Measurements from ENCODE around the gene URI1. TPM values are rescaled to one million over a fixed set of nuclear protein-coding genes. Genes with fewer than 3 reads are reported as not detected.

Gene URI1
- total RNA-seq, 1 donor from 2014 or later, result 53.9 TPM

- intact Hi-C loops (cut with micrococcal nuclease), result loop anchor here (1.0 to 2.0 kb wide), 2 partner anchors 22 to 236 kb away; no protein-coding TSS in a partner anchor
Measured at GRCh38 chr19:29966588-29967249, 24.7 kb downstream of the URI1 start.

GRCh38 chr19:29967623-29968022 is 25.6 kb downstream of the URI1 start:
- intact Hi-C loops (cut with micrococcal nuclease), result loop anchor here (1.0 to 2.0 kb wide), 2 partner anchors 23 to 237 kb away; no protein-coding TSS in a partner anchor

- intact Hi-C loops (cut with micrococcal nuclease), result no loop called here
Measured at GRCh38 chr19:29969891-29970290, 27.9 kb downstream of the URI1 start.

- intact Hi-C loops (cut with micrococcal nuclease), result no loop called here
Measured at GRCh38 chr19:29971002-29971401, 29.0 kb downstream of the URI1 start.

GRCh38 chr19:29971648-29972047 is 29.6 kb downstream of the URI1 start:
- intact Hi-C loops (cut with micrococcal nuclease), result no loop called here

- intact Hi-C loops (cut with micrococcal nuclease), result loop anchor here (5.0 kb wide), 1 partner anchor 1992 kb away; no protein-coding TSS in a partner anchor
Measured at GRCh38 chr19:29974701-29975100, 32.7 kb downstream of the URI1 start.

- intact Hi-C loops (cut with micrococcal nuclease), result loop anchor here (5.0 kb wide), 1 partner anchor 1994 kb away; no protein-coding TSS in a partner anchor
Measured at GRCh38 chr19:29976151-29976943, 34.3 kb downstream of the URI1 start.

- intact Hi-C loops (cut with micrococcal nuclease), result loop anchor here (5.0 kb wide), 1 partner anchor 1996 kb away; no protein-coding TSS in a partner anchor
Measured at GRCh38 chr19:29978080-29978479, 36.0 kb downstream of the URI1 start.

- intact Hi-C loops (cut with micrococcal nuclease), result no loop called here
Measured at GRCh38 chr19:29983568-29983967, 41.5 kb downstream of the URI1 start.

GRCh38 chr19:29985196-29985595 is 43.2 kb downstream of the URI1 start:
- intact Hi-C loops (cut with micrococcal nuclease), result no loop called here

GRCh38 chr19:29988351-29988750 is 46.3 kb downstream of the URI1 start:
- intact Hi-C loops (cut with micrococcal nuclease), result no loop called here

GRCh38 chr19:29992233-29992867 is 50.3 kb downstream of the URI1 start:
- intact Hi-C loops (cut with micrococcal nuclease), result no loop called here

GRCh38 chr19:29999490-29999889 is 57.5 kb downstream of the URI1 start:
- intact Hi-C loops (cut with micrococcal nuclease), result no loop called here

- intact Hi-C loops (cut with micrococcal nuclease), result no loop called here
Measured at GRCh38 chr19:30000862-30001261, 58.8 kb downstream of the URI1 start.

- intact Hi-C loops (cut with micrococcal nuclease), result no loop called here
Measured at GRCh38 chr19:30001301-30001700, 59.3 kb downstream of the URI1 start.

GRCh38 chr19:30001791-30002190 is 59.8 kb downstream of the URI1 start:
- intact Hi-C loops (cut with micrococcal nuclease), result no loop called here

GRCh38 chr19:30003866-30004265 is 61.8 kb downstream of the URI1 start:
- intact Hi-C loops (cut with micrococcal nuclease), result no loop called here

GRCh38 chr19:30004403-30004802 is 62.4 kb downstream of the URI1 start:
- intact Hi-C loops (cut with micrococcal nuclease), result no loop called here

GRCh38 chr19:30006207-30006606 is 64.2 kb downstream of the URI1 start:
- intact Hi-C loops (cut with micrococcal nuclease), result loop anchor here (2.0 kb wide), 1 partner anchor 63 kb away; the partner anchor contains the start of gene URI1

GRCh38 chr19:30008169-30008568 is 66.1 kb downstream of the URI1 start:
- intact Hi-C loops (cut with micrococcal nuclease), result no loop called here

GRCh38 chr19:30009013-30009412 is 67.0 kb downstream of the URI1 start:
- intact Hi-C loops (cut with micrococcal nuclease), result no loop called here

- intact Hi-C loops (cut with micrococcal nuclease), result no loop called here
Measured at GRCh38 chr19:30011051-30011578, 69.1 kb downstream of the URI1 start.

All from T-helper 1 cell treated with Interleukin-12 subunit alpha and Interleukin-12 subunit beta and Interleukin-4 antibody, amounts not matched to agents 30 ng/mL and 1 ng/mL, for 36 hours (primary cell).